Kidney (tissue), 14 donors: ENCODE measurements around the gene PTPRT. TPM values are rescaled to one million over a fixed set of nuclear protein-coding genes. Genes with fewer than 3 reads are reported as not detected.

Experiments used
- DNase-seq, 5 donors: peaks; one replicate each; pipeline ENCODE4 v3.0.0-alpha.2; 2013 to 2020
- FAIRE-seq: peaks from 2 replicates; lab custom pipeline; 2012; peaks lifted over from hg19 to GRCh38; lab: Jason Lieb, UNC
- H3K27ac ChIP-seq, 2 donors: one replicate each; pipeline ENCODE4 v1.7.0; 2013; ENCODE audit warnings: low read depth in 2 of 2, low read length in 2 of 2, inconsistent platforms in 1 of 2
- H3K27me3 ChIP-seq: one replicate; pipeline ENCODE4 v1.7.1; 2013; ENCODE audit warnings: low read length, inconsistent platforms; ENCODE audit not compliant: control insufficient read depth, insufficient read depth
- H3K36me3 ChIP-seq, 3 donors: one replicate each; pipeline versions ENCODE4 v1.7.0 to v1.7.1; 2013; ENCODE audit warnings: low read length in 3 of 3, control low read depth in 1 of 3, inconsistent platforms in 1 of 3; ENCODE audit not compliant: insufficient read depth in 3 of 3, control insufficient read depth in 2 of 3
- H3K4me1 ChIP-seq, 3 donors: one replicate each; pipeline versions ENCODE4 v1.7.0 to v1.7.1; 2013; ENCODE audit warnings: low read length in 3 of 3, inconsistent platforms in 1 of 3, low read depth in 1 of 3; ENCODE audit not compliant: control insufficient read depth in 2 of 3, insufficient read depth in 2 of 3
- H3K4me3 ChIP-seq, 3 donors: one replicate each; pipeline versions ENCODE4 v1.7.0 to v1.8.1; 2013; ENCODE audit warnings: low read length in 3 of 3, control low read depth in 1 of 3, inconsistent platforms in 1 of 3
- H3K9ac ChIP-seq, 3 donors: one replicate each; pipeline versions ENCODE4 v1.7.0 to v1.7.1; 2013; ENCODE audit warnings: low read length in 3 of 3, control low read depth in 1 of 3, inconsistent platforms in 1 of 3
- H3K9me3 ChIP-seq, 3 donors: one replicate each; pipeline versions ENCODE4 v1.7.0 to v1.7.1; 2013; ENCODE audit warnings: low read length in 3 of 3, control low read depth in 1 of 3, inconsistent platforms in 1 of 3; ENCODE audit not compliant: control insufficient read depth in 2 of 3, insufficient read depth in 1 of 3
- intact Hi-C: fragments of 100-400 bp; cut with DNase I; formaldehyde crosslinking; loops from one replicate; pipeline ENCODE4 v1.11.1; 2022
- polyA plus RNA-seq: library from polyadenylated mRNA; stranded (reverse); fragments of 350-450 nt; fragmentation: Illumina TruSeq; extraction: RNeasy Lipid Tissue Mini Kit (QIAGEN cat#74804); gene quantifications from one replicate; pipeline ENCODE4 v1.2.3, GENCODE V29; 2014; ENCODE audit warnings: low read depth, low replicate concordance; ENCODE audit not compliant: insufficient read depth
- total RNA-seq: library from RNA; stranded (reverse); fragmentation: NEBNext Ultra II Directional; extraction: Animal tissue kit (Norgen Biotek cat#: 25700); gene quantifications from one replicate; pipeline ENCODE4 v1.2.1, GENCODE V29; 2021
- TF ChIP-seq, protein P1 (sequence below): IDR thresholded peaks from 3 replicates; pipeline ENCODE4 v1.5.1; 2012; ENCODE audit warnings: mild to moderate bottlenecking, moderate library complexity, borderline replicate concordance; ENCODE audit not compliant: insufficient read depth; ENCODE audit errors: extremely low read depth
- donor health status: control.
- donor health status: control.
- donor health status: control.
- donor health status: control.
- donor health status: control.
- donor health status: DM: yes; HTN: yes; CAD: no.
- donor health status: Normal renal cell carcinoma (clear cell type).

PTPRT gene
- total and polyA plus RNA-seq, 2 donors from 2014 or later = 0.60 TPM; not detected in 1

DNA sequence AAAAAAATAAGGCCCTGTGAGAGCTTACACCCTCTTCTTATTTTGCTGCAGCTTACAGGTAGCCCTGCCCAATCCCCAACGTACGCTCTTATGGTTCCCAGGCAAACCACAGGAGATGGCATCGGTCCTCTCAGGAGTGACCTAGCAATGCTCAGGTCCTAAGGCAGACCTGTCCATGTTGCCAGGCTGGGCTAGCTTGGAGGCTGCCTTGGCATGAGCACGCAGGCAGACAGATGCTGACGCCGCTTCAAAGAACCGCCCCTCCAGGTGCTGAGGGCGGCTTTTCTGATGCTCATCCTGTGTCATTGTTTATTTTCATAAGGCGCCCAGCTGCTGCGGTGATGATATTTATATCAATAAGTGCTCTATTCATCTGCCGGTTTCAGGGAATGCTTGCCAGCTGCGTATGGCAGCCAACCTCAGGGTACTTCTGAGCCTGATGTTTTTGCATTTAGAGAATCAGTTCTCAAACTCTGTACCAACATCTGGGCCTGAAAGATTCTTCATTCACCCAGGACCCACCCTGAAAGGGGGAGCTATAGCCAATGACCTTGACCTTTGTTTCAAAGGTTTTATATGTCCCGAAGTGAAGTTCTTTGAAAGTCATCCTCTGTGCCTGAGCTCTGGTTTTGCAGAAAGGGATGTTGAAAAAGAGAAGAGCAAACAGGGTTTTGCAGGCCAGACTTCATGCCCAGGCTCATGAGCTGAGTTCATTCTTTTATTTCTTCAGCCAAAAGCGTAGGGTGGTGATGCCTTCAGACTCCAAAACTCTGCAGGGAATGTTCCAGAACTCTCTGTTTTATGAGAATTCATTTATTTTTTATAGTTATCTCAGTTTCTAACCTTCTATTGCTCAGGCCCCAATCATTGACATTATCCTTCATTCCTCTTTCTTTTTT, 1095.9 kb downstream of the PTPRT start:
- Histone ChIP-seq H3K27ac (no peak overlapping the region), H3K9ac (no peak overlapping the region), H3K4me3 (no peak overlapping the region), H3K4me1 (no peaks in the 10 kb centered on the region), H3K9me3 (no peaks in the 10 kb centered on the region), H3K27me3 (no peaks in the 10 kb centered on the region), H3K36me3 (no peaks in the 10 kb centered on the region)
- FAIRE-seq = no peak
- TF ChIP-seq, protein P1, sequence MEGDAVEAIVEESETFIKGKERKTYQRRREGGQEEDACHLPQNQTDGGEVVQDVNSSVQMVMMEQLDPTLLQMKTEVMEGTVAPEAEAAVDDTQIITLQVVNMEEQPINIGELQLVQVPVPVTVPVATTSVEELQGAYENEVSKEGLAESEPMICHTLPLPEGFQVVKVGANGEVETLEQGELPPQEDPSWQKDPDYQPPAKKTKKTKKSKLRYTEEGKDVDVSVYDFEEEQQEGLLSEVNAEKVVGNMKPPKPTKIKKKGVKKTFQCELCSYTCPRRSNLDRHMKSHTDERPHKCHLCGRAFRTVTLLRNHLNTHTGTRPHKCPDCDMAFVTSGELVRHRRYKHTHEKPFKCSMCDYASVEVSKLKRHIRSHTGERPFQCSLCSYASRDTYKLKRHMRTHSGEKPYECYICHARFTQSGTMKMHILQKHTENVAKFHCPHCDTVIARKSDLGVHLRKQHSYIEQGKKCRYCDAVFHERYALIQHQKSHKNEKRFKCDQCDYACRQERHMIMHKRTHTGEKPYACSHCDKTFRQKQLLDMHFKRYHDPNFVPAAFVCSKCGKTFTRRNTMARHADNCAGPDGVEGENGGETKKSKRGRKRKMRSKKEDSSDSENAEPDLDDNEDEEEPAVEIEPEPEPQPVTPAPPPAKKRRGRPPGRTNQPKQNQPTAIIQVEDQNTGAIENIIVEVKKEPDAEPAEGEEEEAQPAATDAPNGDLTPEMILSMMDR = no peak
- DNase-seq = no peak
- intact Hi-C loops = no loop called here

DNA sequence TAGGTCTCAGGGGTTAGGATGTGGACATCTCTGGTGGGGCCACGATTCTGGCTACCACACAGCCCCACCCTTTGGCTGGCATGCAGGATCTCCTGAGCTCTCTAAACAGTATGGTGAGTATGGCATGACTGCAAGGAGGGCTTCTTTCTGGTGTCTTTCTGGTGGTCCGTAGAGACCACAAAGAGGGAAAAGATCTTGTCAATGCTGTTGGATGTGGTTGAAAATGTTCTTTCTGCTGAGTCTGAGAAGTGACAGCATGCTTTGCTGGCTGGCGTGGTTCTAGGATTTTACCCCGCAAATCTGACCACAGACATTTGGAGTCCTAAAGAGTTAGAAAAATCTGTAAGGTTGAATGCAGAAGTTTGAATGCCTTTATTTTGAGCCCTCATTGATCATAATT, 1096.7 kb downstream of the PTPRT start:
- intact Hi-C loops = no loop called here
- FAIRE-seq (no peak), DNase-seq (no peak)
- no peaks in the 10 kb centered on the region for H3K4me1 ChIP-seq
- H3K9me3 ChIP-seq = no peaks in the 10 kb centered on the region
- TF ChIP-seq, protein P1 = no peak
- H3K27ac ChIP-seq = no peak overlapping the region
- no peak overlapping the region for H3K9ac ChIP-seq
- no peak overlapping the region for H3K4me3 ChIP-seq
- H3K27me3 ChIP-seq = no peaks in the 10 kb centered on the region
- no peaks in the 10 kb centered on the region for H3K36me3 ChIP-seq

DNA sequence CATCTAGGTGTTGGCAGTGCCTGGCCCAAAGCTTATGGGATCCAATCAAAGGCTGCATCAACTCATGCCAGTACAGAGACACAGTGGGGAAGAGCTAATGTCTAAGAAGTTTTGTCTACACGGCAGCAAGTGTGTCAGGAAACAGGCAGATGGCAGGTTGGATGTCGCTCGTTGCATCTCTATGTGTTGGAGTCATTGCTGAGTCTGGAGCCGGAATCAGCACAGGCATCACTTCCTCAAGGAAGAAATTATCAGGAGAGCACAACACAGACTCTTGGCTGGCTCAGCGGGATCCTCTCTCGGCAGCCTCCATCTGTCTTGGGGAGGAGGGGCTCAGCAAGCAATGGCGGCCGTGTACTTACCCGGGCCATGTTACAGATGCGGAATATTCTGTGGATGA, 1104.3 kb downstream of the PTPRT start:
- Histone ChIP-seq H3K27ac (no peak overlapping the region), H3K4me1 (no peaks in the 10 kb centered on the region), H3K27me3 (no peaks in the 10 kb centered on the region), H3K9ac (no peak overlapping the region), H3K36me3 (no peaks in the 10 kb centered on the region), H3K4me3 (no peak overlapping the region), H3K9me3 (no peaks in the 10 kb centered on the region)
- intact Hi-C loops = no loop called here
- FAIRE-seq (no peak), DNase-seq (no peak)
- TF ChIP-seq, protein P1 = no peak
